ENCODE measurements around the gene FMNL2. TPM values are rescaled to one million over a fixed set of nuclear protein-coding genes. Genes with fewer than 3 reads are reported as not detected.

Gene FMNL2
- polyA plus RNA-seq, 4 donors = 103 to 199 (median 111) TPM

DNA sequence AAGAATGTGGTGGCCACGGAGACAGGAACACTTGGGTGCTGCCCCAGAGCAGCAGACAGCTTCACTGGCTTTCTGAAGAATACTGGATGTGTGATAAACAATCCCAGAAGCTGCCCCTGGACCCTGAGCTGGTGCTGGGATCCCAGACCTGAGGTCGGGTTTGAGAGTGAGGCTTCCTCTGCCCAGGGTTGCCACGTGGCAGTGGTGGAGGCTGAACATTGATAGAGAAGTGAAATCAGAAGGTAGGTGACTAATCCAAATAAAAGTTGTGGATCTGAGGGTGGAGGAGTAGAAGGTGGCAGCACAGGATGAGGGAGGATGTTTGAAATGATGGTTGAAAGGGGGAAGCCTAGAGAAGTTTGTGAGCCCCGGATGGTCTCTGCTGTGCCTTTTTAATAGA, 64.0 kb downstream of the FMNL2 start:
- no peak for DNase-seq (ENCODE audit: low read depth in 4 of 4, low spot score in 3 of 4)

DNA sequence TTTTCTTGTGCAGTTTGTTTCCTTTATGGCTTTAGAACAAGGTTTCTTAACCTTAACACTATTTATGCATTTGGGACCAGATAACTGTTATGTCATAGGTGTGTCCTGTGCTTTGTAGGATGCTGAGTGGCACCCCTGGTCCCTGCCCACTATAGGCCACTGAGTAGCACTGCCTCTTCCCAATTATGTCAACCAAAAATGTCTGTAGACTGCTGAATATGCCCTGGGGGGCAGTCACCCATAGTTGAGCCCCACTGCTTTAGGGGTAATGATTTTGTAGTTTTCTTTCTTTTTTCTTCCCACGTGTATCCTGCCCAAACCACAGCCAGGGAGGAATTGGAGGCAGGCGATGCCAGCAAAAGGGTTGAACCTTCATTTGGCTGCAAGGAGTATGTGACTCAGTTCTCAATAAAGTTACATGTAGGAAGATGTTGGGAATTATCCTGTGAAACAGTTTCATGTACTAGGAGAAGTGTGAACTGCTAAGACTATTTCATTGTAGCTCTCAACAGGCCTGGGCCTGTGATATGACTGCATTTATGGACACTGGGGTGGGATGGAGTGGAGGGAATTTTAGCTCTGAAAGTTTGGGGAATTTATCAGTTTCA, 65.7 kb downstream of the FMNL2 start:
- DNase-seq (ENCODE audit: low read depth in 4 of 4, low spot score in 3 of 4) = no peak

DNA sequence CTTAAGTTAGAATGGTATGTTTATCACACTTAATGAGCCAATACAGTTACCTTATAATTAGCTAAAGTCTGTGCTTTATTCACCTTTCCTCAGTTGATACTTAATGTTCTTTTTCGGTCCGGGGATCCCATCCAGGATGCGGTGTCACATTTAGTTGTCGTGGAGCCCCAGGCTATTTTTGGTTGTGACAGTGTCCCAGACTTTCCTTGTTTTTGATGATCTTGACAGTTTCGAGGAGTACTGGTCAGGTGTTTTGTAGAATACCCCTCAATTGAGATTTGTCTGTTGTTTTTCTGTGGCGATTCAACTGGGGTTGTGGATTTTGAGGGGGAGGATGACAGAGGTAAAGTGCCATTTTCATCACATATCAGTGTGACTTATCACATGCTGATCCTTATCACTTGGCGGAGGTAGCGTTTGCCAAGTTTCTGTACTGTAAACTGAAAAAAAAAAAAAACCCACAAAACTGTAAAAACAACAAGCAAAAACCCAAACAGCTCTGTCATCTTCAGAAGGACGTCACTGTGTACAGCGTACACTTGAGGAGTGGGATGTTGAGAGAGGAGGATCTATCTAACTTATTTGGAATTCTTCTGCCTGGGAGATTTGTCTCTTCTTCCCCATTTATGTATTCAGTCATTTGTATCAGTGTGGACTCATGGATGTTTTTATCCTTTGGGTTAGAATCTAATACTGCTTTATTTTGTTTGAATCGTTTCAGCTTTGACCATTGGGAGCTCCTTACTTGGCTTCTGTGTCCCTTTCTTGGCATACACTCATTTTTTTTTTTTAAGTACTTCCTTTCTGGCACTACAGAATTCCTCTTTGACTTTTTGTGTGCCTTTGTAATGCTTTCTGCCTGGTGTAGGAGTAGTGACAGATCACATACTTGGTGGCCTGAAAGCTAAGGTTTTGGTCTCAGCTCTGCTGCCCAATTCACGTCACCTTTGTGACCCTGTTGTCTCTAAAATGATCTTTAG, 68.1 kb downstream of the FMNL2 start:
- no peak for DNase-seq (ENCODE audit: low read depth in 4 of 4, low spot score in 3 of 4)

DNA sequence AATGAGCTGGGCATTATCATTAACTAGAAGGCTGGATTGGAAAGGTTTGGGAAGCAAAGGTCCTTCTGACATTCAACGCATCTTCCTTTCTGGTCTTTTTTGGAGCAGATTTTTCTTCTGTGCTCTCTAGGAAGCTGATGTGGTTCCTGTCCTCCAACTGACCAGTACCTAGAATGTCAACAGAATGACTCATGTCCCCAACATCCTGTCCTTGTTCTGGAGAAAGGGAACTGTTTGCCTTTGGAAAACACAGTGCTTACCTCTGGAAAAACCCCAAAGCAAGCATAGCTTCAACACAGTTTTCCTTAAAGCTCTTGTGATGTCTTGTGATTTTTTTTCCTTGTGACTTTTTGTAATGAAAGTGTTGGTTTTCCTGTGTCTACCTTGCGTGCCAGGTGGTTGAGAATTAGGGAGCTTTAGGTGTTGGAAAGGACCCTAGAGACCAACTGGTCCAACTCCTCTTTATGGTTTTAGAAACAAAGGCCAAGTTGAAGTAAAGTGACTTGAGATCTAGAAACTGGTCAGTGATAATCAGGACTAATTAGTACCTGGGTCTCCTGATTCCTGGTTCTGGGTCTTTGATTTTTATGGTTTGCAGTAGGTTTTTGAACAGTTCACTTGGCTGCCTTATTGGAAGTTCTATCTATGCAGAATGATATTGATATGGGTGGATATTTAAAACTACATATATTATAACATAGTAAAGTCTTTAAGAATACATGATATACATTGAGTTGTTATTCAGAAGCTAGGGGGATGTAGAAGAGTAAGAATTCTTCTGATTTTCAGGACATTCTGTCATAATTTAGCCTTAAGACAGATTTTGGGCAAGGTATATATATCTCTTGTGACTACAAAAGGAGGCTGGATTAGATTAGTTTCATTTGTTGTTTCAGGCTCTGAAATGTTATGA, 70.5 kb downstream of the FMNL2 start:
- no peak for DNase-seq (ENCODE audit: low read depth in 4 of 4, low spot score in 3 of 4)

DNA sequence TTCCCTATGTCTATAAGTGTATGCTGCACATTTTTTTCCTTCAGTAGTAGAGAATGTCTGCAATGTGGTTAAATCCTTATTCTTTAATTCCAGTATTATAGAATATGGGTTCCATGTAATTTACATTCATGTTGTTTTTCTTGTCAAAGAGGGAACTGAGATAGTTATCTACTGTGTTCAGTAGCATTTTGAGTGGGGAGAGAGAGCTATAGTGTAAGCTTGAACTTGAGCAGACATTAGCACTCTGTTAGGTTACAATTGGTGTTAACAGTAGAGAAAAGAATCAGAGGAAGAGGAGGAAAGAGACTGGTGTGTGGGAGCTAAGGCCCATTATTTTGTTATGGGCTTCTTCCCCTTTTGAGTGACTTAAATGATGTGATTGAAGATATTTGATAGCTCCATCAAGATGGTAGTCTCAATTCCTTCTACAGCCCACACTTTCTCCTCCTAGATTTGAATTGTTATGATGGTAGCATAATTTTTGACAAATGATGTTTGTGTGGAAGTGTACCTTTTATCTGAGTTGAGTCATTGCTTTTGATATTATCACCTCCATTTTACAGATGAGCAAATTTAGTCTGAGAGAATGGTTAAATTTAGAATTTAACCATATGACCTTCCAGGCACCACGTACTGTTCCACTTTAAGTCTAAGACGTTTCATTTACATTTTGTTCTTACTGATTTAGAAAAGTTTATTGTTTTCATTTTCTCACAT, 71.3 kb downstream of the FMNL2 start:
- DNase-seq (ENCODE audit: low read depth in 4 of 4, low spot score in 3 of 4) = no peak

DNA sequence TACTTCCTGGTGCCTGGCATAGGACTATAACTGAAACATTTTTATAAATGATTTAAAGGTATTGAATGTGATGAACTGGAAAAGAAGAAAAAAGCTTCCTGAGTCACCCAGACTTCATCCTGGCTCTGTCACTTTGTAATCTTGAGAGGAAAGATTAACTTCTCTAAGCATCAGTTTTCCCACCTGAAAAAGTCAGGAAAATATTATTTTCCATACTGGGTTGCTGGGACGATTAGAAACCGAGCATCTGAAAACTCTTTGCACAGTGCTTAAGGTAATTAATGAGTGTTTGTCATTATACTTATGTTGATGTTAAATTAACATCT, 71.8 kb downstream of the FMNL2 start:
- DNase-seq (ENCODE audit: low read depth in 4 of 4, low spot score in 3 of 4) = no peak

DNA sequence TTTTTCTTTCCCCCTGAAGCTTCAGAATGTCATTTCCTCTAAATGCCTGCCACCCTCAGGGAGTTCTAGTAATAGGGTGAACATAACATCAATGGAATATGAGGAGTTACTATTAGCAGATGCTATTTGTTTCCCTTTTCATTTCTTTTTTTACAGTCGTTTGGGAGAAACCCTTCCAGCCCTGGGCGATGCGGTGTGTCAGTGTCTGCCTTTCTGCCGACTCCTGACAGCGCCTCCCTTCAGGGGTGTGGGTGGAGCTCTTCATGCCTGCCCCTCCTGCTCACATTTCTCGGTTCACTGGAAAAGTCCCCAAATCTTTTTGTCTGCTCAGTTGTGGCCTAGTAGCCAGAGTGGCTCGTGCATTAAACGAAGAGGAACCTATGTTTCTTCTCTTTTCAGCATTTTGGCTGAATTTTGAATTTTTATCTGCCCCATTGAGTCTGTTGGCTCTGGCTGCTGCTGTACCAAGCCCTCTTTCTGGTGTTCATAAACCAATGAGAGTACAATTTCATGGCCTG, 72.3 kb downstream of the FMNL2 start:
- DNase-seq (ENCODE audit: low read depth in 4 of 4, low spot score in 3 of 4) = no peak

DNA sequence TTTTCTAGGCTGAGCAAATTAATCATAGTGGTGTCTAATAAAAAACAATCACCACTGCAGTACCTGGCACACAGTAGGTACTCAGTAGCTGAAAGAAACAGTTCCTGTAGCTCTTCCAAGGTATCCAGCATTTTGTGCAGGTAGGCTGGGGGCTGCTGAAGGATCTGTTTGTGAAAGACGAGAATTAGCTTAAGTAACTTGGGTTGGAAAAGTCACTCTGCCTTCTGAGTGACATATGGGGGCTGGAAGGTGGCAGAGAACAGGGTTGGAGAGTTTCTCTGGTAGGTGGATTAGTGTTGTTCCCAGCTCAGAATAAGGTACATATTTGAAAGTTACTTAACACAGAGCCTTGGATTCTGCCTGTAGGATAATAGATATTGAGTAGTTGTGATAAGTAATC, 72.8 kb downstream of the FMNL2 start:
- DNase-seq (ENCODE audit: low read depth in 4 of 4, low spot score in 3 of 4) = no peak

DNA sequence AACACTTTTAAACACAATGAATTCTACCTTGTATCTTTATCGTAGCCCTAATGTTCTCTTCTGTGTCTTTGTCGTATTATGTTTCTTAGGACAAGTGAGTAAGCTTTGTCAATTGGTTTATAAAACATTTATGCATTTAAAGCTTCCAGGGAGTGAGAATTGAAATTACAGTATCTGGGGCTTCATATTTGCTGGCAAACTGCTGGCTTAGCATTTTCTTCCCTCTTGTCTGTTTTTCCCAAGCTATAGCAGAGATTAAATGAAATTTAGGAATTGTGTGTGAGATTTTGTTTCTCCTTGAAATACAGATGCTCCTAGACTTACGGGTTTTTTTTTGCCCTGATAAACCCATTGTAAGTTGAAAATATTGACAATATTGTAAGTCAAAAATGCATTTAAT, 73.3 kb downstream of the FMNL2 start:
- no peak for DNase-seq (ENCODE audit: low read depth in 4 of 4, low spot score in 3 of 4)

DNA sequence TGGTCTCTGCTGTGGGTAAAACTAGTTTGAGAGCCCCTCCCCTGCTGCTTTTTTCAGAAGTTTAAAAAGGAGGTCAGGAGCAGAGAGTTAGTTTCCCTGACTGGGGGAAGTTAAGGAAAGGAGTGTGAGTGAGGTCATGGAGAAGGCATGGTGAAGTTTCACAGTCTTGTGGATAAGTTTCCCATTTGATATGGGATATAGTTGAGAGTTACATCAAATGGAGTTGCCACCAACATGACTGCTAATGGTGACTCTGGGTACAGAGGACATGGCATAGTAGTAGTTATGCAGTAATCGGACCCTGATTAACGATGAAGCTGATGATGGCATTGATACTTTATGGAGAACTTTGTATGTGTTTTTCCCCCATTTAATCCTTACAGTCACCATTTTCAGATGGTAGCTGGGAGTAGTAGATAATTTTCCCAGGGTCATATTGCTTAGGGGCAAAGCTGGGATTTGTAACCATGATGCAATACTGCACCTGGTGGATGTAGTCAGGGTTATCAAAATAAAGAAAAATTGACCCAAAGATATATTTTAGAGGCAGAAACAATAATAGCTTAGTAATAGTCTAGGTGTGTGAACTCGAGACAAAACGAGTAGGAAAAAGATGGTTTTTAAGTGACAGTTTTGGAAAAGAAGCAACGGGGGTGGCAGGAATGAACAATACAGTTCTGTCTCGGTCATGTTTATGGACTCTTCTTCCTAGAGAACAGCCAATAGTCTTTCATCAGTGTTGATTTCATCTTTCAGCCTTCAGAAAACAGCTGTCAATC, 74.6 kb downstream of the FMNL2 start:
- DNase-seq (ENCODE audit: low read depth in 4 of 4, low spot score in 3 of 4) = no peak

DNA sequence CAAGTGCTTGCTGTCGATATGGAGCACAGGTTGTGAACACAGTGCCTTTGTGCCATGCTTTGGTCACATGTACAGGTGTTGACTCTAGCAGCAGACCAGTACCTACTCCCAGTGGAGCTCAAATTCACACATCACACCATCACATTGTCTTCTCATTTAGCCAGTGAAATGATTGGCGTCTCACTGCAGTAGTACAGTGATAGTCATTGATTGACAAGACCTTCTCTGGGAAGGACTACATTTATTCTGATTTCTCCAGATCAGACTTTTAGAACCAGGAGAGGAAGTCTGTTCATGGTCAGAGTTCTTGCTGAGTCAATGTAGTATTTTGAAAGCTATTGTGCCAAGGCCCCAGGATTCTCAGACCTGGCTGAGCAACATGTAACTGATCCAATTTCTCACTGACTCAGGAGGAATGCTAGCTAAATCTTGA, 75.2 kb downstream of the FMNL2 start:
- no peak for DNase-seq (ENCODE audit: low read depth in 4 of 4, low spot score in 3 of 4)

DNA sequence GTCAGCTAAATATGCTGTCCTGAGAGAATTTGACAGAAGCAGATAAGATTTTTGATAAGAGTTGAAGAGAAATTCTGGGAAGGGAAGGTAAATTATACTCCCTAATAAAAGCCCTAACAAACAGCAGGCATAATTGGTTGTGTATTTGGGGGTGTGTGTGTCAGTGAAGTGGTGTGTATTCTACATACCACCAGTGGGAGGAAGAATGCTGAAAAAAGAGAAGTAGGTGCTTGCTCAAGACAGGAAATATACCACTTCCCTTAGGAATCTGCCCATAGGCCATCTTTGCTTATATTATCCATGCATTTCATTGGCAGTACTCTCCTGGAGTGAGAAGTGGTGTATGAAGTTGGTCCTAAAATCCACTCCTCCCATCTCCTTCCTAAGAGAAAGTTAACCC, 76.2 kb downstream of the FMNL2 start:
- no peak for DNase-seq (ENCODE audit: low read depth in 4 of 4, low spot score in 3 of 4)

DNA sequence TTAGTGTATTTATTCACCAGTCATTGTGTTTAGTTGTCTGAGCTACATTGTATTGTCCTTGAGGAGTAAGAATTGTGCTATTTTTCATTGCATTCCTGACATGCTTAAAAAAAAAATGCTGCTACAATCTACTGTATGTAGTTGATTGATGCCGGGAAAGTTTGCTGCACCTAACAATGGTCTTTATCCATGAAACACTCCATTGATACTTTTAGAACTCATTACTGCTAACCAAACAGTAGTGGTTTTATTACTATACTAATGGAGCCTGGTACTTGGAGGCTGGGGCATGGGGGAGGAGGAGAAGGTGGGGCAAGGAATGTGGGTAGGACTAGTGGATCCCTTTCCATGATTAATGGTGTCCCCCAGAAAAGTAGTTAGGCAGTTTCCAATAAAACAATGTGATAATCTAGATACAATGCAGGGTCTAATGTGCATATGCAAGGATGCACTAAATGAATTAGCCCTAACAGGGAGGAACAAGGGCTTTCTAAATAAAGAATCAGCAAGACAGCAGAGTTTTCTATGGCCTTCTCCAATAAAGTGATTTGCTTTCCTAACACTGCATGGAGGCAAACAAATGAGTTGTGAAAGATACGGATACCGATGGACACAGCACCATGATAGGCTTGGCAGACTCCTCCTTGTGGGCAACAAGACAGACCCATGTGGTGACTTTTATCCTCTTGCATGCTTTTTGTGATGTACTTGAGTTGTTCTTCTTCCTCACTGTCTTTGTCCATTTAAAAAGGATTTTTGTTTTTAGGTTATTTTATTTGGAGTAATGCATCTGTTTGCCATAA, 78.5 kb downstream of the FMNL2 start:
- no peak for DNase-seq (ENCODE audit: low read depth in 4 of 4, low spot score in 3 of 4)

DNA sequence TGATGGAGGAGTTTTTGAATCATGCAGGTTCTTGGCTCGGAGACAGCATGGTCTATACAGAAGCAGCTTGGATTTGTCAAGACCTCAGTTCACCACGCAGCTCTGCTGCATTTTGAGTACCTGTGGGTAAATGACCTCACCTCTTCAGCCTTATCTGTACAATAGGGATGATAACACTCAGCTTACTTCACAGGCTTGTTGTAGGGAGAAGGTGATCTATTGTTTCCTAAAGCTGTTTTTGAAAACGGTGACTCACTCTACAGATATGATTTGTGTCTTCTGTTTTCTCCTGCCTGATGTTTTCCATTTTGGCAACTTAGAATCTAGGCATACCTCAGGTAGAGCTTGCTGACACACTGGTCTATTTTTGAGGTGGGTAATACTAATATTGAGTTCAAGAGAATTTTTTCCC, 80.3 kb downstream of the FMNL2 start:
- no peak for DNase-seq (ENCODE audit: low read depth in 4 of 4, low spot score in 3 of 4)

DNA sequence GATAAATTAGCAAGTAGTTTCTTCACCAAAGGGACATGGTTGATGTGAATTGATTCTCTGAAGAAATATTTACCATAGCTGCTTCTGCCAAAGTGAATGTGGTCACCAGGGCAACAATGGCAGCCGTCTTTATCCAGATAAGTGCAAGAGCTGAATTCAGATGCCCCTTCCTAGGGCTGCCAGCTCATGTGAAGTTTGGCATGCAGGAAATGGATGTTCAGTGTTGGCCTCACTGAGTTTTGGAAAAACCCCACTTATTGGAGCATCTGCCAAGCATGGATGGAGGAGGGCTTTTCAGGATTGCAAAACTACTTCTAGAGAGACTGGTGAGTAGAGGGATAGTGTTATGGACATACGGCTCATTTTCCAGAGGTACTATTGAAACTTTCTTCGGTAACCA, 80.8 kb downstream of the FMNL2 start:
- DNase-seq (ENCODE audit: low read depth in 4 of 4, low spot score in 3 of 4) = no peak

DNA sequence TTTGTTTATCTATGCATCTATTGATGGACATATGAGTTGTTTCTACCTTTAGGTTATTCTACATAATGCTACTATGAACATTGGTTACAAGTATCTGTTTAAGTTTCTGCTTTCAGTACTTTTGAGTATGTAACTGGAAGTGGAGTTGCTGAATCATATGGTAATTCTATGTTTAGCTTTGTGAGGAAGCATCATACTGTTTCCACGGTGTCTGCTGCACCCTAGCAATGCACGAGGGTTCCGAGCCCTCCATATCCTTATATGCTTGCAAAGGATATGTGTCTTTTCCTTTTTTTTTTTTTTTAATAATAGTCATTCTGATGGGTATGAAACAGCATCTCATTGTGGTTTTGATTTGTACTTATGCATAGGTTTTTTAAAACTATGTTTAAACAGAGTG, 83.7 kb downstream of the FMNL2 start:
- no peak for DNase-seq (ENCODE audit: low read depth in 4 of 4, low spot score in 3 of 4)

DNA sequence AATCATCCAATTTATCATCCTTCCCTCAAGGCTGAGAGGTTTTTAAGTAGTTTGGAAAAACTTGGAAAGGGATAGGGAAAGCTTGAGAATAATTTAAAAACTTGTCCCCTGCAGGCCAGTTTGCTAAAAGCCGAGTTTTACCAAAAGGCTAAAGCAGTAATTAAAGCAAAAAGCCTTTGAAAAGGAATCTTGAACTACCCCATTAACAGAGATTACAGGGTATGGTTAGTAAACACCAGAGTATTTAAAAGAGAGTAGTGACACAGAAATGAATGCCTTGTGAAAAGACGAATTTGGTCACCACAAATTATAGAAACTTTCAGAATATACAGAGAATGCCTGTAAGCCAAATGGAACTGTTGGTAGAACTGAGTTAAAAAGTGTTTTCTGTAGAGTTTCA, 85.0 kb downstream of the FMNL2 start:
- no peak for DNase-seq (ENCODE audit: low read depth in 4 of 4, low spot score in 3 of 4)

DNA sequence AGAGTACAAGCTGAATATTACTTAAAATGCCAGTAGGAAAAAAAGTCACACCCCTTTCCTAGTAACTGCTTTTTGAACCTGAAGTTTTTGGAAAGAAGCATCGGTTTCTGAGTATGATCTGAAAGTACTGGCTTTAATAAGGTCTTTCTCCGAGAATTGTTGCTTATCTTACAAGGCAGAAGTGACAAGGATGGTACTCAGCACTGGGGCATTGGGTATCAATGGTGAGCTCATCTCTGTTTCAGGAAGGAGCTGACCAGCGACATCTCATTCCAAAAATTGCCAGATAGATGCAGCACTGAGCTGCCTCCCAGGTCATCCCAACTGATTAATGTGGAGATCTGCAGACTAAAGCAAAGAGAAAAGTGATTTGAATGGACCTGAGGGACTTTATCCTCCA, 85.4 kb downstream of the FMNL2 start:
- no peak for DNase-seq (ENCODE audit: low read depth in 4 of 4, low spot score in 3 of 4)

DNA sequence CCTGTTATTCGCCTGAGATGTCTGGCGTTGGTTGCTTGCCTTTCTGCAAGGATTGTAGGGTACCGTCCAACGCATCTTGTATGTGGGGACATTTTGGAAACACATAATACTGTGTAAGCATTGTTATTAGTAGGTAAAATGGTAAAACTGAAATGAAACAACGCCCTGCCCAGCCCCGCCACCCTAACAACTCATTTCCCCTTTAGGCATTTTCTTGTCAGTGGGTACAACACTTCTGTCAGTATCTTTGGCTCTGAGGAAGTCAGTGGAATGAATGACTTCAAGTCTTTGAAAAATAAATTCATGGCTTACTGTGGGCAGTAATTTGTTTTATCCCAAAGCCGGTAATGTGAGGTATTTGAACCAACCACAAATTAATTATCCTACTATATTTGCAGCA, 86.0 kb downstream of the FMNL2 start:
- DNase-seq (ENCODE audit: low read depth in 4 of 4, low spot score in 3 of 4) = no peak

Measured in left renal pelvis (tissue), 4 donors.